GM12873 (cell line): Measurements from ENCODE around the gene ADAM11.

Experiments
- TF ChIP-seq, protein P1 (sequence below): IDR thresholded peaks from 2 replicates; pipeline ENCODE4 v1.5.1; 2012; ENCODE audit warnings: low read depth, mild to moderate bottlenecking, moderate library complexity, low read length, control low read depth; ENCODE audit not compliant: insufficient read depth; ENCODE audit errors: missing control alignments

The ADAM11 gene

DNA sequence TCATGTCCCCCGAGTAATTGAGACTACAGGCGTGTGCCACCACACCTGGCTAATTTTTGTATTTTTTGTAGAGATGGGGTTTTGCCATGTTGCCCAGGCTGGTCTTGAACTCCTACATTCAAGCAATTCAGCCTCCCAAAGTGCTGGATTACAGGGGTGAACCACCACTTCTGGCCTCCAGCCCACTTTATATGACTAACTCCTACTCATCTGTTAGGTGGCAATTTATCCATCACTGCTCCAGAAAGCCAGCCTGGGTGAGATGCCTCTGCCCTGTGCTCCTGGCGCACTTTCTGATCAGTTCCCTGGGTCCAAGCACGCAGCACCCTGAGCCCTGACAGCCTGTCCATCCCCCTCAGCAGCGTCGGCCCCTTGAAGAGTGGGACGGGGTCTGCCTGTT lies 29.4 kb downstream of the ADAM11 start:
- TF ChIP-seq, protein P1, sequence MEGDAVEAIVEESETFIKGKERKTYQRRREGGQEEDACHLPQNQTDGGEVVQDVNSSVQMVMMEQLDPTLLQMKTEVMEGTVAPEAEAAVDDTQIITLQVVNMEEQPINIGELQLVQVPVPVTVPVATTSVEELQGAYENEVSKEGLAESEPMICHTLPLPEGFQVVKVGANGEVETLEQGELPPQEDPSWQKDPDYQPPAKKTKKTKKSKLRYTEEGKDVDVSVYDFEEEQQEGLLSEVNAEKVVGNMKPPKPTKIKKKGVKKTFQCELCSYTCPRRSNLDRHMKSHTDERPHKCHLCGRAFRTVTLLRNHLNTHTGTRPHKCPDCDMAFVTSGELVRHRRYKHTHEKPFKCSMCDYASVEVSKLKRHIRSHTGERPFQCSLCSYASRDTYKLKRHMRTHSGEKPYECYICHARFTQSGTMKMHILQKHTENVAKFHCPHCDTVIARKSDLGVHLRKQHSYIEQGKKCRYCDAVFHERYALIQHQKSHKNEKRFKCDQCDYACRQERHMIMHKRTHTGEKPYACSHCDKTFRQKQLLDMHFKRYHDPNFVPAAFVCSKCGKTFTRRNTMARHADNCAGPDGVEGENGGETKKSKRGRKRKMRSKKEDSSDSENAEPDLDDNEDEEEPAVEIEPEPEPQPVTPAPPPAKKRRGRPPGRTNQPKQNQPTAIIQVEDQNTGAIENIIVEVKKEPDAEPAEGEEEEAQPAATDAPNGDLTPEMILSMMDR = no peak

DNA sequence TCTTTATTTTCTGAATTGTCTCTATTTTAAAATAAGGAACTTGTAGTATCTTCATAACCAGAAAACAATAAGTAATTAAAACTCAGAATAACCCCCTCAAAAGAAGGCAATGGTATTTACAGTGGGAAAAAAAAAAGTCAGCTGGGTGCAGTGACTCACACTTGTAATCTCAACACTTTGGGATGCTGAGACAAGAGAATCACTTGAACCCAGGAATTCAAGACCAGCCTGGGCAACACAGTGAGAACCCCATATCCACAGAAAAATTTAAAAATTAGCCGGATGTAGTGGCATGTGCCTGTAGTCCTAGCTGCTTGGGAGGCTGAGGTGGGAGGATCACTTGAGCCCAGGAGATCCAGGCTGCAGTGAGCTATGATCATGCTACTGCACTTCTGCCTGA lies 33.5 kb downstream of the ADAM11 start:
- TF ChIP-seq, protein P1 = no peak

DNA sequence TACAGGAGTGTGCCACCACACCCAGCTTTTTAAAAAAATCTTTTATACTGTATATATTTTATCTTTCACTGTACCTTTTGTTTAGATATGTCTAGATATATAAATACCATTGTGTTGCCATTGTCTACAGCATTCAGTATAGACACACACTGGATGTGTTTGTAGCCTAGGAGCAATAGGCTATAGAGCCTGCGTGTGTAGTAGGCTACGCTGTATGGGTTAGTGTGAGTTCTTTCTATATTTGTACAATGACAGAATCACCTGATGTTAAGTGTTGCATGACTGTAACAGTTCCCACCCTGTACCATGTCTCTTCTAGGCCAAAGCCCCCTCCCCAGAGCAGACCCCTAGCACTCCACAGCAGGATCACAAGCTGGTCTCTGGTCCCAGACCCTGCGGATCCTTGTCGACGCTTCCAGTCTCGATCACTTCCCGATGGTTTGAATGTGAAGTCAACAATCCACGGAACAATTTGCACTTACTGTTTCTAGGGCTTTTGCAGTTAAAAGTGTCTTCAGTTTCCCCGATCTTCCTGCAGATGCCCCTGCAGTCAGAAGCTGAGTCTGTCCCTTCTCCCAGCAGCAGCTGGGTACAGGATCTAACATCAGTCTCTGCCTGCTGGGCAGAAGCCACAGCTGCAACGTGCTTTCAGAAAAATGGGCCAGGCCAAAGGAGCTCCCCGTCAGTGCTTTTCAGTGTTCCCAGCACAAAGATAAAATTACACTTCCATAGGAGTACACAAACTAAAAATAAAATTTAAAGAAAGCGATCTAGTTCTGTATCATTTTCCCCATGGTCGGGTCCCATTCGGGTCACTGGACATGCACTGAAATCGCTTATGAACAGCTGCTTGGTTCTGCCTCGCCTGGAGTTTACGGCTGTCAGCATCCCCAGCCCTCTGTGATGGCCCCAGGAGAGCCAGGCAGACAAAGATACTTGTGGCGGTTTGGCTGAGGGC lies 35.4 kb downstream of the ADAM11 start:
- TF ChIP-seq, protein P1 = no peak

DNA sequence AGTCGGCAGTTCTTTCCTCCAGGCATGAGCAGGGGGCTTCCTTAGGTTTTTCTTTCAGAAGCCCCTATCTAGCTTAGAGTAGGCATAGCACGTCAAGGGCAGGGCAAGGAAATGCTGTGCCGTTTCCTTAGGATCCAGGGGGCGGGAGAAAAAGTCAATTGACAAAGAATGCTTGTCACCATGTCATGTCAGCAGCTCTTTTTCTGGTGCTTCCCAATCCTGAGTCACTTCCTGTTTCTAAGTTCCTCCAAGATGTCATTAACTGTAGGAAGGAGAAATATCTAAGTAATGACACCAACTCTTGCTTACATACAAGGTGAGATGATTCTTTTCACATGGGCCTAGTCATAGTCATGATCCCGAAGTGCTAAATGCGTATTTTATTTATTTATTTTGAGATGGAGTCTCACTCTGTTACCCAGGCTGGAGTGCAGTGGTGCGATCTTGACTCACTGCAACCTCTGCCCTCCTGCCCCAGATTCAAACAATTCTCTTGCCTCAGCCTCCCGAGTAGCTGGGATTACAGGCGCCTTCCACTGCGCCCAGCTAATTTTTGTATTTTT lies 36.1 kb downstream of the ADAM11 start:
- TF ChIP-seq, protein P1 = no peak

DNA sequence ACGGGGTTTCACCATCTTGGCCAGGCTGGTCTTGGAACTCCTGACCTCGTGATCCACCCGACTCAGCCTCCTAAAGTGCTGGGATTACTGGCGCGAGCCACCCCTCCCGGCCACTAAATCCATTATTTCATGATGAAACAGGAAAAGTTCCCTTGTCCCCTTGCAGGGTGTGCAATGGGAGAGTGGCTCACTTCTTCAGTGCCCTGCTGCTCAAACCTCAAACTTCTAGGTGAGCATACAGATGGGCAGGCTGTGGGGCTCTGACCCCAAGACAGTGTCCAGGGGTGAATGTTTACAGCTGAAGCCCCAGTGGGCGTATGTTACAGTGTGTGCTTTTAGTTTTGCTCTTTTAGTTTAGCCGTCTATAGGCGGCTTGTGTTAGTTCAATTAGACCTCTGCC lies 36.6 kb downstream of the ADAM11 start:
- TF ChIP-seq, protein P1 = no peak

DNA sequence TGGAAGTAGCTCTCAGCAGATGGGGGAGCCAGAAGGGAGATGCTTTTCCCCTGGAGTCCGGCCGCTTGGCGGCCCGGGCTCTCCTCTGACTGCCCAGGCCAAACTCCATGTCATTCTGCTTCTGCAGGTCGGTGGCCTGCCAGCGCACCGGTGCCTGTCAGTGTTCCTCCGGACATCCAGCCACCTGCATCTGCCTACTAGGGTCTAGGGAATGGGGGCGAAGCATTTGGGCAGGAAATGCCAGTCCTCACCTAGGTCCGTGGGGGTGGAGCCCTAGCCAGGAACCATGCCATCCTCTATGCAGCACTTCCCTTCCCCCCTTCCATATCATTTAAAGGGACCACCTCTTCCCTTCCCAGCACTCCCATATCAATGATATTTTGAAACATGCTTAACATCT lies 37.1 kb downstream of the ADAM11 start:
- TF ChIP-seq, protein P1 = no peak

DNA sequence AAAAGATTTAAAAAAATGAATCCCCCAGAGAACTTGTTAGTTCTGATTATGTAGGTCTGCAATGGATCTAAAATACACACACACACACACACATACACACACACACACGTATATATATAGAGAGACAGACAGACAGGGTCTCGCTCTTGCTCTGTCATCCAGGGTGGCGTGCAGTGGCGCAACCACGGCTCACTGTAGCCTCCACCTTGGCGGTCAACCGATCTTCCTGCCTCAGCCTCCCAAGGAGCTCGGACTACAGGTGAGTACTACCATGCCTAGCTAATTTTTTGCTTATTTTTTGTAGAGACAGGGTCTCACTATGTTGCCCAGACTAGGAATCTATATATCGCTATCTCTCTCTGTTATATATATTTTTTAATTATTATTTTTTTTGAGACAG lies 37.9 kb downstream of the ADAM11 start:
- TF ChIP-seq, protein P1 = no peak
